IMR-90 (cell line): Measurements from ENCODE around the gene SMYD1. TPM values are rescaled to one million over a fixed set of nuclear protein-coding genes. Genes with fewer than 3 reads are reported as not detected.

Experiments used
- ATAC-seq: fragments of 200-7000 bp; cut with Tn5 transposase; 2 replicates; pipeline ENCODE4 v1.9.1; 2020; ENCODE audit warnings: low read depth, mild to moderate bottlenecking, moderate library complexity
- BruUV-seq: library from RNA; stranded (reverse); fragments of 400-500 nt; replicated peaks from 2 replicates; lab custom pipeline; 2021; lab: Mats Ljungman, UMichigan
- CTCF ChIA-PET: fragments of 300-600 bp; formaldehyde crosslinking; extraction: SDS; loops from one replicate; lab custom pipeline; 2021; ENCODE audit warnings: antibody characterized with exemption; lab: Yijun Ruan, JAX
- POLR2A ChIA-PET: fragments of 300-600 bp; sonication (Branson Sonifier 250); formaldehyde crosslinking; loops from one replicate; lab custom pipeline; 2022; ENCODE audit warnings: antibody characterized with exemption; ENCODE audit not compliant: unreplicated experiment; lab: Charles Lee
- DNase-seq: peaks from one replicate; pipeline ENCODE4 v3.0.0; 2013
- H2AFZ ChIP-seq: replicated peaks from 2 replicates; pipeline ENCODE3; 2013; ENCODE audit warnings: low read length, mild to moderate bottlenecking; ENCODE audit not compliant: poor library complexity
- H2AK5ac ChIP-seq: 2 replicates; pipeline ENCODE4 v1.6.1; 2013; ENCODE audit warnings: low read depth, low read length, inconsistent platforms
- H2AK9ac ChIP-seq: replicated peaks from 2 replicates; pipeline ENCODE3; 2013; ENCODE audit warnings: mild to moderate bottlenecking, low read depth, low read length, moderate library complexity; ENCODE audit not compliant: poor library complexity
- H2BK120ac ChIP-seq: 2 replicates; pipeline ENCODE4 v1.6.1; 2013; ENCODE audit warnings: low read depth, low read length, inconsistent platforms
- H2BK15ac ChIP-seq: 3 replicates; pipeline ENCODE4 v1.6.1; 2013; ENCODE audit warnings: low read depth, low read length, inconsistent platforms
- H2BK20ac ChIP-seq: 2 replicates; pipeline ENCODE4 v1.6.1; 2013; ENCODE audit warnings: low read depth, mild to moderate bottlenecking, inconsistent platforms, low read length, moderate library complexity
- H2BK5ac ChIP-seq: 2 replicates; pipeline ENCODE4 v1.6.1; 2013; ENCODE audit warnings: mild to moderate bottlenecking, low read depth, low read length, inconsistent platforms; ENCODE audit not compliant: poor library complexity, severe bottlenecking
- H3K14ac ChIP-seq: replicated peaks from 2 replicates; pipeline ENCODE4 v1.6.1; 2013; ENCODE audit warnings: low read depth, low read length, inconsistent platforms
- H3K18ac ChIP-seq: 2 replicates; pipeline ENCODE4 v1.6.1; 2013; ENCODE audit warnings: low read depth, low read length, control low read depth
- H3K23ac ChIP-seq: 2 replicates; pipeline ENCODE4 v1.6.1; 2013; ENCODE audit warnings: low read depth, low read length, inconsistent platforms
- H3K27ac ChIP-seq: 2 replicates; pipeline ENCODE4 v1.5.1; 2013; ENCODE audit warnings: mild to moderate bottlenecking, control low read depth, low read length; ENCODE audit not compliant: insufficient read depth
- H3K27me3 ChIP-seq: 2 replicates; pipeline ENCODE4 v1.6.1; 2013; ENCODE audit warnings: low read length; ENCODE audit not compliant: control insufficient read depth, insufficient read depth
- H3K36me3 ChIP-seq: 2 replicates; pipeline ENCODE4 v1.6.1; 2013; ENCODE audit warnings: low read length, mixed read lengths; ENCODE audit not compliant: control insufficient read depth, insufficient read depth
- H3K4ac ChIP-seq: 2 replicates; pipeline ENCODE4 v1.6.1; 2013; ENCODE audit warnings: low read depth, low read length, inconsistent platforms
- H3K4me1 ChIP-seq: 2 replicates; pipeline ENCODE4 v1.6.1; 2013; ENCODE audit warnings: low read length, mixed read lengths; ENCODE audit not compliant: control insufficient read depth, insufficient read depth
- H3K4me2 ChIP-seq: 2 replicates; pipeline ENCODE4 v1.6.1; 2013; ENCODE audit warnings: low read depth, mild to moderate bottlenecking, control low read depth, low read length, moderate library complexity
- H3K4me3 ChIP-seq: 2 replicates; pipeline ENCODE4 v1.5.1; 2013; ENCODE audit warnings: low read depth, mild to moderate bottlenecking, control low read depth, low read length, moderate library complexity; ENCODE audit not compliant: insufficient read depth
- H3K56ac ChIP-seq: 2 replicates; pipeline ENCODE4 v1.6.1; 2013; ENCODE audit warnings: low read length, inconsistent platforms; ENCODE audit not compliant: insufficient read depth; ENCODE audit errors: extremely low read depth
- H3K79me1 ChIP-seq, 2 experiments: 2 replicates each; pipeline ENCODE4 v1.6.1; 2013; ENCODE audit warnings: low read length in 2 of 2, inconsistent platforms in 1 of 2, low read depth in 1 of 2
- H3K9ac ChIP-seq: 2 replicates; pipeline ENCODE4 v1.6.1; 2013; ENCODE audit warnings: low read depth, low read length, control low read depth
- H3K9me1 ChIP-seq: 2 replicates; pipeline ENCODE4 v1.6.1; 2013; ENCODE audit warnings: low read length, inconsistent platforms; ENCODE audit not compliant: insufficient read depth
- H3K9me3 ChIP-seq: 2 replicates; pipeline ENCODE4 v1.6.1; 2013; ENCODE audit warnings: low read length; ENCODE audit not compliant: control insufficient read depth, insufficient read depth
- H4K20me1 ChIP-seq: 2 replicates; pipeline ENCODE4 v1.6.1; 2013; ENCODE audit warnings: low read length, inconsistent platforms; ENCODE audit not compliant: insufficient read depth
- H4K5ac ChIP-seq: 2 replicates; pipeline ENCODE4 v1.6.1; 2013; ENCODE audit warnings: mild to moderate bottlenecking, low read depth, low read length, control low read depth
- H4K8ac ChIP-seq, 2 experiments: 2 replicates each; pipeline ENCODE4 v1.6.1; 2013; ENCODE audit warnings: low read depth in 2 of 2, low read length in 2 of 2, control low read depth in 1 of 2, inconsistent platforms in 1 of 2
- H4K91ac ChIP-seq: 2 replicates; pipeline ENCODE4 v1.6.1; 2013; ENCODE audit warnings: low read depth, low read length, inconsistent platforms; ENCODE audit not compliant: insufficient read depth
- FOS ChIP-seq: fragments of 150-350 bp; IDR thresholded peaks from 2 replicates; pipeline ENCODE4 v1.6.1; 2016; ENCODE audit warnings: low read depth, low read length
- RAD21 ChIP-seq: IDR thresholded peaks from 2 replicates; pipeline ENCODE4 v1.6.1; 2012; ENCODE audit warnings: low read length, improper control_type of control experiment
- SMC3 ChIP-seq: fragments of 150-350 bp; IDR thresholded peaks from 2 replicates; pipeline ENCODE4 v1.6.1; 2016; ENCODE audit warnings: low read depth, mild to moderate bottlenecking, antibody characterized with exemption, low read length, moderate library complexity
- WGBS, 2 experiments: methylation state at CpG; one replicate each; pipeline versions ENCODE4 v1.1.5 to v1.1.7; 2013; ENCODE audit warnings: missing lambda C conversion rate in 2 of 2; ENCODE audit not compliant: insufficient read length in 1 of 2; ENCODE audit errors: extremely low coverage in 2 of 2; 5-methylcytosine and 5-hydroxymethylcytosine counted together
- dilution Hi-C: fragments of 300-500 bp; cut with HindIII; formaldehyde crosslinking; loops from one replicate; pipeline ENCODE4 v1.14.3; 2018; ENCODE audit warnings: low sequenced_read_pairs; ENCODE audit not compliant: unreplicated experiment
- in situ Hi-C: fragments of 300-500 bp; cut with MboI; formaldehyde crosslinking; loops from 3 replicates; pipeline ENCODE4 v1.14.3; 2019; ENCODE audit warnings: low sequenced_read_pairs, inconsistent platforms, mixed read lengths
- intact Hi-C: fragments of 100-400 bp; cut with micrococcal nuclease; formaldehyde crosslinking; loops from 2 replicates; pipeline ENCODE4 v1.10.0; 2022
- polyA plus RNA-seq, 3 experiments: library from polyadenylated mRNA; depleted of rRNA; stranded (reverse); fragments of >200 nt; gene quantifications; 2 replicates each; pipeline ENCODE4 v1.2.3, GENCODE V29; 2012; ENCODE audit warnings: low replicate concordance in 1 of 3
- total RNA-seq: library from RNA; depleted of rRNA; stranded (reverse); fragments of >200 nt; gene quantifications from 2 replicates; pipeline ENCODE4 v1.2.3, GENCODE V29; 2012
- TF ChIP-seq, protein P1 (sequence below): conservative IDR thresholded peaks from 2 replicates; pipeline ENCODE4 v1.5.1; 2012; ENCODE audit warnings: mild to moderate bottlenecking, low read depth, low read length, improper control_type of control experiment

The SMYD1 gene
- total and polyA plus RNA-seq, 2 of the 4 experiments (the other 2 are of a cell fraction): not detected

DNA sequence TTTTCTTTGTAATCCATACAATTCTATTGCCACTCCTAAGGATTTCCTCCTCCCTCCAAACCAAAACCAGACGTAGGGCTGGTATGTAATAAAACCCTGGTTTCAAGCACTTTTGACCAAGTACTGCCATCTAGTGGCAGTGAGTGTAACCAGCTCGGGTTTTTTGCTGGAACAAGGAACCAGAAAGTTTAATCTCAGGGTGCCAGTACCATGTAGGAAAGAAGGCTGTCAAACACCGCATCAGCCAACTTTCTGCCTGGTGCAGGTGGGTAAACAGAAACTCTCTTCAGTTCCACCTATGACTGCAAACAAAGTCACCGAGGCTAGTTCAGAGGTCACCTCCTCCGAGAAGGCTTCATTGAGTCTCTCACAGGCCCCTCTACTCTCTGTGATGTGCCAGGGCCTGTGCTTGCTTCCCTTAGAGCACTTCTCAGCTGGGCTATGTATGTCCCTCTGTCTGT lies 92.4 kb downstream of the SMYD1 start:
- in situ Hi-C loops: loop anchor here (5.0 kb wide), 1 partner anchor 98 kb away; no protein-coding TSS in a partner anchor
- Histone ChIP-seq H4K20me1 (no peaks in the 10 kb centered on the region), H2BK15ac (no peak overlapping the region), H4K91ac (no peak overlapping the region), H3K56ac (no peak overlapping the region), H3K23ac (no peak overlapping the region), H3K18ac (no peak overlapping the region), H2BK20ac (no peak overlapping the region), H3K14ac (no peak overlapping the region), H4K5ac (no peak overlapping the region), H3K9me1 (no peaks in the 10 kb centered on the region), H2AK5ac (no peak overlapping the region), H3K4me2 (no peak overlapping the region), H2BK120ac (no peak overlapping the region), H3K4me1 (no peaks in the 10 kb centered on the region), H3K9me3 (no peaks in the 10 kb centered on the region), H3K27me3 (peaks cover 3% of the 10 kb centered on the region; the same call in 1 of the 2 replicates), H2AFZ (no peak overlapping the region), H3K9ac (no peak overlapping the region), H4K8ac (no peak overlapping the region), H3K4me3 (no peak overlapping the region), H3K79me1 (no peaks in the 10 kb centered on the region), H3K4ac (no peak overlapping the region), H3K36me3 (no peaks in the 10 kb centered on the region), H2AK9ac (no peak overlapping the region), H2BK5ac (no peak overlapping the region), H3K27ac (no peak overlapping the region)
- BruUV-seq: no TSS peak
- ATAC-seq: peak; percentile 90
- no CpG with 5 or more reads among the region's 5 CpGs for WGBS, 2 experiments
- dilution Hi-C loops: no loop called here
- POLR2A ChIA-PET: no interaction called here
- TF ChIP-seq SMC3: peak; percentile 69
- no peak for TF ChIP-seq FOS
- peak; percentile 87 for TF ChIP-seq RAD21
- TF ChIP-seq, protein P1, sequence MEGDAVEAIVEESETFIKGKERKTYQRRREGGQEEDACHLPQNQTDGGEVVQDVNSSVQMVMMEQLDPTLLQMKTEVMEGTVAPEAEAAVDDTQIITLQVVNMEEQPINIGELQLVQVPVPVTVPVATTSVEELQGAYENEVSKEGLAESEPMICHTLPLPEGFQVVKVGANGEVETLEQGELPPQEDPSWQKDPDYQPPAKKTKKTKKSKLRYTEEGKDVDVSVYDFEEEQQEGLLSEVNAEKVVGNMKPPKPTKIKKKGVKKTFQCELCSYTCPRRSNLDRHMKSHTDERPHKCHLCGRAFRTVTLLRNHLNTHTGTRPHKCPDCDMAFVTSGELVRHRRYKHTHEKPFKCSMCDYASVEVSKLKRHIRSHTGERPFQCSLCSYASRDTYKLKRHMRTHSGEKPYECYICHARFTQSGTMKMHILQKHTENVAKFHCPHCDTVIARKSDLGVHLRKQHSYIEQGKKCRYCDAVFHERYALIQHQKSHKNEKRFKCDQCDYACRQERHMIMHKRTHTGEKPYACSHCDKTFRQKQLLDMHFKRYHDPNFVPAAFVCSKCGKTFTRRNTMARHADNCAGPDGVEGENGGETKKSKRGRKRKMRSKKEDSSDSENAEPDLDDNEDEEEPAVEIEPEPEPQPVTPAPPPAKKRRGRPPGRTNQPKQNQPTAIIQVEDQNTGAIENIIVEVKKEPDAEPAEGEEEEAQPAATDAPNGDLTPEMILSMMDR: peak; percentile 87
- intact Hi-C loops: loop anchor here (1.0 kb wide), 1 partner anchor 100 kb away; no protein-coding TSS in a partner anchor
- CTCF ChIA-PET: interaction anchor here (1.0 to 3.0 kb wide), 2 partner anchors 14 to 100 kb away, joined by 4 to 38 read pairs; no protein-coding TSS in a partner anchor
- peak; percentile 67 for DNase-seq
